Transverse colon (tissue), 4 donors: ENCODE measurements around the gene OXNAD1. TPM values are rescaled to one million over a fixed set of nuclear protein-coding genes. Genes with fewer than 3 reads are reported as not detected.

Source experiments
- DNase-seq: peaks from one replicate; pipeline ENCODE4 v3.0.0-alpha.2; 2019
- H3K27ac ChIP-seq, 4 donors: fragments of 200-600 bp; sonication (generic); 2 replicates each; pipeline ENCODE4 v1.5.1; 2016 to 2018; ENCODE audit warnings: inconsistent platforms in 4 of 4
- H3K27me3 ChIP-seq: fragments of 200-600 bp; sonication (generic); 2 replicates; pipeline ENCODE4 v1.5.1; 2017; ENCODE audit warnings: inconsistent platforms
- H3K36me3 ChIP-seq, 4 donors: fragments of 200-600 bp; sonication (generic); 2 replicates each; pipeline ENCODE4 v1.5.1; 2017 to 2019; ENCODE audit warnings: inconsistent platforms in 4 of 4
- H3K4me1 ChIP-seq, 4 donors: fragments of 200-600 bp; sonication (generic); 2 replicates each; pipeline ENCODE4 v1.5.1; 2017 to 2020; ENCODE audit warnings: inconsistent platforms in 4 of 4
- H3K4me3 ChIP-seq, 4 donors: fragments of 200-600 bp; sonication (generic); 1 replicate in 1 of 4; 2 replicates in 3 of 4; pipeline versions ENCODE4 v1.5.1 to v1.6.1; 2017 to 2019; ENCODE audit warnings: inconsistent platforms in 4 of 4
- H3K9me3 ChIP-seq, 2 donors: fragments of 200-600 bp; sonication (generic); 2 replicates each; pipeline ENCODE4 v1.5.1; 2017 to 2019; ENCODE audit warnings: inconsistent platforms in 2 of 2
- EP300 ChIP-seq: sonication (generic); formaldehyde crosslinking; IDR thresholded peaks from one replicate; pipeline ENCODE4 v1.6.1; 2017; ENCODE audit warnings: antibody characterized with exemption, low read depth
- POLR2A ChIP-seq: fragments of 450-650 bp; IDR thresholded peaks from one replicate; pipeline ENCODE4 v1.6.1; 2016; ENCODE audit warnings: antibody characterized with exemption, mild to moderate bottlenecking, moderate library complexity
- POLR2AphosphoS5 ChIP-seq, 3 donors: sonication (generic); formaldehyde crosslinking; IDR thresholded peaks; one replicate each; pipeline ENCODE4 v1.6.1; 2016; ENCODE audit warnings: antibody characterized with exemption in 3 of 3
- WGBS, 2 donors: methylation state at CpG; one replicate each; pipeline ENCODE4 v1.1.5; 2018; ENCODE audit warnings: low coverage in 1 of 2; 5-methylcytosine and 5-hydroxymethylcytosine counted together
- in situ Hi-C, 4 donors: fragments of 200-750 bp; cut with MboI; loops; one replicate each; pipeline versions ENCODE4 v1.15.0 to v1.15.1; 2017; ENCODE audit warnings: low sequenced_read_pairs in 3 of 4, low pct_ligation_motif_present in 1 of 4, low pct_unique_long_range_greater_than_20kb in 1 of 4
- intact Hi-C: fragments of 100-400 bp; cut with DNase I; formaldehyde crosslinking; loops from one replicate; pipeline ENCODE4 v1.15.1; 2023; ENCODE audit warnings: low total_unique reads
- total RNA-seq, 4 donors: library from RNA; depleted of rRNA; stranded (reverse); fragments of >200 nt; gene quantifications; one replicate each; pipeline ENCODE4 v1.1.0, GENCODE V29; 2016
- TF ChIP-seq, protein P1 (sequence below), 5 experiments: fragments of 200-600 bp in 3 of 5; fragments of 450-650 bp in 2 of 5; sonication (generic) in 3 of 5; IDR thresholded peaks; 1 replicate in 2 of 5; 2 replicates in 3 of 5; pipeline ENCODE4 v1.5.1; 2016 to 2017; ENCODE audit warnings: antibody characterized with exemption in 5 of 5, inconsistent platforms in 3 of 5, mild to moderate bottlenecking in 2 of 5, moderate library complexity in 1 of 5

OXNAD1 gene
- total RNA-seq, 4 donors from 2014 or later, result 20.6 to 91.1 (median 40.0) TPM

DNA sequence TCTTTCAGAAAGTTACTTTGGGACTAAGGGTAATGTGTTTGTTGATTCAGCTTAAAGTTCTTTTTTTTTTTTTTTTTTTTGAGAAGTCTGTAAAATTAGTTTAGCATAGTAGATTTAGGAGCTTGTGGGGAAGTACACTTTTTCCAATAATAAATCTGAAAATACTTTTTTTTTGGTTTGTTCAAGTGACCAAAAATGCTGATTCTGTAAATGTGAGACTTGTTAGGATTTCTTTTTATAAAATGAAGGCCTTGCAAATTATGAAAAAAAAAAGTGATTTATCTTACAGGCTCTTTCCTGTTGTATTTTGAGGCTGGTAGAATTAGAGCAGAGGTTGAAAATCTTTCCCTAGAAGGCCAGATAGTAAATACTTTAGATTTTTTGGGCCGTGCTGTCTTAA, 7.6 kb downstream of the OXNAD1 start:
- Histone ChIP-seq H3K4me3 (no peak overlapping the region), H3K4me1 (peaks cover 0 to 4% (median 2%) of the 10 kb centered on the region in 4 donors), H3K9me3 (no peaks in the 10 kb centered on the region), H3K27me3 (no peaks in the 10 kb centered on the region), H3K36me3 (peaks cover 0 to 36% (median 6%) of the 10 kb centered on the region in 4 donors), H3K27ac (no peak overlapping the region)
- intact Hi-C loops, result no loop called here
- in situ Hi-C loops, result loop anchor here in 2 of 4 donors (25.0 kb wide), 3 partner anchors 460 to 1060 kb away; partner anchors contain the start of gene CAPN7 (in 1 of the 2)
- DNase-seq, result no peak
- WGBS, 2 donors, result 81 to 88% methylated on average over 1 of the region's 1 CpG
- no peak for TF ChIP-seq POLR2AphosphoS5 (IDR thresholded peaks at IDR 0.05)
- no peak for TF ChIP-seq POLR2A
- TF ChIP-seq, protein P1, sequence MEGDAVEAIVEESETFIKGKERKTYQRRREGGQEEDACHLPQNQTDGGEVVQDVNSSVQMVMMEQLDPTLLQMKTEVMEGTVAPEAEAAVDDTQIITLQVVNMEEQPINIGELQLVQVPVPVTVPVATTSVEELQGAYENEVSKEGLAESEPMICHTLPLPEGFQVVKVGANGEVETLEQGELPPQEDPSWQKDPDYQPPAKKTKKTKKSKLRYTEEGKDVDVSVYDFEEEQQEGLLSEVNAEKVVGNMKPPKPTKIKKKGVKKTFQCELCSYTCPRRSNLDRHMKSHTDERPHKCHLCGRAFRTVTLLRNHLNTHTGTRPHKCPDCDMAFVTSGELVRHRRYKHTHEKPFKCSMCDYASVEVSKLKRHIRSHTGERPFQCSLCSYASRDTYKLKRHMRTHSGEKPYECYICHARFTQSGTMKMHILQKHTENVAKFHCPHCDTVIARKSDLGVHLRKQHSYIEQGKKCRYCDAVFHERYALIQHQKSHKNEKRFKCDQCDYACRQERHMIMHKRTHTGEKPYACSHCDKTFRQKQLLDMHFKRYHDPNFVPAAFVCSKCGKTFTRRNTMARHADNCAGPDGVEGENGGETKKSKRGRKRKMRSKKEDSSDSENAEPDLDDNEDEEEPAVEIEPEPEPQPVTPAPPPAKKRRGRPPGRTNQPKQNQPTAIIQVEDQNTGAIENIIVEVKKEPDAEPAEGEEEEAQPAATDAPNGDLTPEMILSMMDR (IDR thresholded peaks at IDR 0.05), result no peak
- no peak for TF ChIP-seq EP300

DNA sequence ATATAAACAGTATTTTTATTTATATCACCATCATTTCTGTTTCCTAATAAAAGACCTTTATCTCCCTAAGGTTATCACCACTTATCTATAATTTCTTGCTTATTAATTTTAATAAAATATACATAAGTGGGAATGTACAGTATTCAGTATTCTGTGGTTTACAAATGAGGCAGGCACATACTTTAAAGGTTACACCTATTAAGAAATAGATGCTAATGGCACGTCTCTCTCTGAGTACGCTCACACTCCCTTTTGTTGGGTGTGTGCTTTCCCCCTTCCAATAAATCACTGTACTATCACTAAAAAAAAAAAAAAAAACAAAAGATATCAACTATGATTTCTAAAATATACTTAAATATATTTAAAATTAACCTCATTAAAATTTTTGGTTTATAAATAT, 8.9 kb downstream of the OXNAD1 start:
- TF ChIP-seq POLR2A, result no peak
- TF ChIP-seq EP300, result no peak
- TF ChIP-seq, protein P1 (IDR thresholded peaks at IDR 0.05), result no peak
- no peak for TF ChIP-seq POLR2AphosphoS5 (IDR thresholded peaks at IDR 0.05)
- no peaks in the 10 kb centered on the region for H3K27me3 ChIP-seq
- intact Hi-C loops, result no loop called here
- no peak for DNase-seq
- H3K4me3 ChIP-seq, result no peak overlapping the region
- peaks cover 0 to 36% (median 6%) of the 10 kb centered on the region in 4 donors for H3K36me3 ChIP-seq
- H3K27ac ChIP-seq, result no peak overlapping the region
- in situ Hi-C loops, result loop anchor here in 2 of 4 donors (25.0 kb wide), 3 partner anchors 462 to 1062 kb away; partner anchors contain the start of gene CAPN7 (in 1 of the 2)
- H3K4me1 ChIP-seq, result peaks cover 0 to 3% (median 0%) of the 10 kb centered on the region in 4 donors
- H3K9me3 ChIP-seq, result no peaks in the 10 kb centered on the region
- WGBS, 2 donors, result 97 to 100% methylated on average over 2 of the region's 2 CpGs

DNA sequence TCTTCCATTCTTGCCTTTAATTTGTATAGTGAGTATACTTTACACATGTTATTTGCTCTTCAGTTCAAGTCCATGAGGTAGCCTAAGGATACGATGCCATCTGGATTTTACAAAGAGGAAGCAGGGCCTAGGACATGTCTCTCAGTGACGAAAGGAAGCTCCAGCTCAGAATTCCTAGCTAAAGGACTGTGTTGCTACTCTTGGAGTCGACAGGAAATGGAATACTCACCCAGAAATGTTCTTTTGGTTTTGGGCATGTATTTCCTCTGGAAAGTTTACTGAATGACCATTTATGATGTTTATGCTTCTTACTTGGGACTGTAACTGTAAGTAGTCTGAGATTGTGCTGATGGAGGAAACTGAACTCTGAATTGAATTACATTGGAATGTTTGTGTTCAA, 12.5 kb downstream of the OXNAD1 start:
- Histone ChIP-seq H3K27me3 (no peaks in the 10 kb centered on the region), H3K36me3 (peaks cover 0 to 12% (median 4%) of the 10 kb centered on the region in 4 donors), H3K4me1 (peaks cover 0 to 10% (median 0%) of the 10 kb centered on the region in 4 donors), H3K27ac (no peak overlapping the region), H3K9me3 (no peaks in the 10 kb centered on the region), H3K4me3 (no peak overlapping the region)
- intact Hi-C loops, result no loop called here
- in situ Hi-C loops, result no loop called here
- 81 to 94% methylated on average over 3 of the region's 3 CpGs for WGBS, 2 donors
- TF ChIP-seq, protein P1 (IDR thresholded peaks at IDR 0.05), result no peak
- TF ChIP-seq POLR2AphosphoS5 (IDR thresholded peaks at IDR 0.05), result no peak
- no peak for TF ChIP-seq POLR2A
- no peak for TF ChIP-seq EP300
- no peak for DNase-seq

DNA sequence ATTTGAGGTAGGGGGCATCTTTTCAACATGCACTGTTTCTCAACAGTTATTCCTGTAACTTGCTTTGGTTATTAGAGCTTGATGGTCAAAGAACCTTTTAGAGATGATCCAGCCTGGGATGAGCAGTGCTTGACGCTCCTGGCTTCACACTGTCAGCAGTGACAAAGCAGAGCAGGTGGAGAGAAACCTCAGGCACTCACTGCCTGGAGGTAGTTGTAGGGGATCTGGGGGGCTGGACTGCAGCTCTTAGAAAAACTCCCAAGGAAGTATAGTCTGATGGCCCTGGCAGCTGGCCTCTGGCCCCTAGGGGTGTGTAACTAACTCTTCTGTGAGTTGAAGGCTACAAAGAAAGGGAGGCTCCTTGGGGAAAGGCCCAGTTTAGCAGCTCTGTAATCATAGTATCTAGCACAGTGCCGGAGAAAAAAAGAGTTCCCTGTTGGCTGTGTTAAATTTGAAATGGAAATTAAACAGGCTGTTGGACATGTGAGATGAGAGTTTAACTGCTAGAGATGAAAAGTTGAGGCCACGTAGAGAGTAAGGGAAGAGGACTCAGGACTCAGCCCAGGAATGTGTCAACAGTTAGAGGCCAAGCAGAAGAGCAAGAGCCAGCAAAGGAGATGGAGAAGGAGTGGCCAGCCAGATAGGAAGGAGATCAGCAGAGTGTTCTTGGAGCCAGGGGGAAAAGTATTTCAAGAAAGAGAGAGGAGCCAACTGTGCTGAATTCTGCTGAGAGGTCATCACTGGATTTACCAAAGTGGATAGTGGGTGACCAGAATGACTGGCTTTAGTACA, 14.2 kb downstream of the OXNAD1 start:
- intact Hi-C loops (no loop called here), in situ Hi-C loops (no loop called here)
- no peak for DNase-seq
- Histone ChIP-seq H3K27ac (no peak overlapping the region), H3K27me3 (no peaks in the 10 kb centered on the region), H3K9me3 (no peaks in the 10 kb centered on the region), H3K4me1 (peaks cover 0 to 10% (median 0%) of the 10 kb centered on the region in 4 donors), H3K36me3 (peaks cover 0 to 8% (median 2%) of the 10 kb centered on the region in 4 donors), H3K4me3 (no peak overlapping the region)
- WGBS, 2 donors, result 68 to 83% methylated on average over 2 to 3 of the region's 3 CpGs
- TF ChIP-seq EP300, result no peak
- TF ChIP-seq, protein P1 (IDR thresholded peaks at IDR 0.05), result no peak
- TF ChIP-seq POLR2AphosphoS5 (IDR thresholded peaks at IDR 0.05), result no peak
- TF ChIP-seq POLR2A, result no peak
